Measurements from ENCODE around the gene MGLL.

- TF ChIP-seq, protein P1, sequence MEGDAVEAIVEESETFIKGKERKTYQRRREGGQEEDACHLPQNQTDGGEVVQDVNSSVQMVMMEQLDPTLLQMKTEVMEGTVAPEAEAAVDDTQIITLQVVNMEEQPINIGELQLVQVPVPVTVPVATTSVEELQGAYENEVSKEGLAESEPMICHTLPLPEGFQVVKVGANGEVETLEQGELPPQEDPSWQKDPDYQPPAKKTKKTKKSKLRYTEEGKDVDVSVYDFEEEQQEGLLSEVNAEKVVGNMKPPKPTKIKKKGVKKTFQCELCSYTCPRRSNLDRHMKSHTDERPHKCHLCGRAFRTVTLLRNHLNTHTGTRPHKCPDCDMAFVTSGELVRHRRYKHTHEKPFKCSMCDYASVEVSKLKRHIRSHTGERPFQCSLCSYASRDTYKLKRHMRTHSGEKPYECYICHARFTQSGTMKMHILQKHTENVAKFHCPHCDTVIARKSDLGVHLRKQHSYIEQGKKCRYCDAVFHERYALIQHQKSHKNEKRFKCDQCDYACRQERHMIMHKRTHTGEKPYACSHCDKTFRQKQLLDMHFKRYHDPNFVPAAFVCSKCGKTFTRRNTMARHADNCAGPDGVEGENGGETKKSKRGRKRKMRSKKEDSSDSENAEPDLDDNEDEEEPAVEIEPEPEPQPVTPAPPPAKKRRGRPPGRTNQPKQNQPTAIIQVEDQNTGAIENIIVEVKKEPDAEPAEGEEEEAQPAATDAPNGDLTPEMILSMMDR (IDR thresholded peaks at IDR 0.05; ENCODE audit: insufficient read depth, low read length, poor library complexity, severe bottlenecking), result no peak
- TF ChIP-seq EZH2phosphoT487 (conservative IDR thresholded peaks at IDR 0.05; ENCODE audit: low read length), result no peak
Observed at GRCh38 chr3:127856801-127857200, 34.5 kb upstream of the MGLL start.
